A549 treated with CORT108297 at 1 μM for 4 hours (cell line): ENCODE results near the gene CSAG3. TPM values are rescaled to one million over a fixed set of nuclear protein-coding genes. Genes with fewer than 3 reads are reported as not detected.

Experiments used
- total RNA-seq: library from RNA; stranded (reverse); fragments of 200-300 nt; extraction: Qiagen RNA extraction; gene quantifications from 5 replicates; pipeline ENCODE4 v1.2.3, GENCODE V29; 2022

The CSAG3 gene
- not detected in 5 replicates for total RNA-seq

GRCh38 chrX:152758918-152759317 is at the start of gene CSAG3:
Gene CSAG3 (plus strand): TSS chrX:152759218.

GRCh38 chrX:152713815-152714787 is 44.9 kb upstream of the CSAG3 start, which contains the start of gene MAGEA2B:
Gene MAGEA2B (plus strand): TSS chrX:152714628. CDS start chrX:152717107, 2,479 bp downstream.

GRCh38 chrX:152733261-152733975 is 25.6 kb upstream of the CSAG3 start, which contains the start of the genes CSAG1 and MAGEA12:
Gene CSAG1 (minus strand): TSS chrX:152733721. CDS start chrX:152732460, 1,261 bp downstream.
Gene MAGEA12 (plus strand): TSS chrX:152733757. CDS start chrX:152736162, 2,405 bp downstream.

GRCh38 chrX:152753686-152754650 is 5.0 kb upstream of the CSAG3 start, which contains the start of gene MAGEA2:
Gene MAGEA2 (minus strand): TSS chrX:152753842. CDS start chrX:152751363, 2,479 bp downstream.

GRCh38 chrX:152769549-152770289 is 10.7 kb downstream of the CSAG3 start, which contains the start of gene MAGEA6:
Gene MAGEA6 (minus strand): TSS chrX:152769689. CDS start chrX:152767650, 2,039 bp downstream.

Other genes starting within 250 kb of the CSAG3 start
- 0.17 to 0.23 TPM (median 0.21 TPM) in 5 replicates for gene GABRQ, start 121.3 kb upstream of the CSAG3 start, total RNA-seq
- 2.5 to 4.4 TPM (median 3.3 TPM) in 5 replicates for gene MAGEA3, start 60.4 kb upstream of the CSAG3 start, total RNA-seq
- gene CSAG2, start 49.9 kb upstream of the CSAG3 start, total RNA-seq, result not detected in 5 replicates
- not detected in 5 replicates for gene MAGEA2B, start 44.6 kb upstream of the CSAG3 start, total RNA-seq
- gene CSAG1, start 25.5 kb upstream of the CSAG3 start, total RNA-seq, result 0.32 to 0.54 TPM (median 0.46 TPM) in 5 replicates
- 0.08 to 0.18 TPM (median 0.17 TPM) in 5 replicates for gene MAGEA12, start 25.5 kb upstream of the CSAG3 start, total RNA-seq
- gene MAGEA2, start 5.4 kb upstream of the CSAG3 start, total RNA-seq, result 0.08 to 0.13 TPM (median 0.11 TPM) in 4 of 5 replicates, not detected in the other
- gene MAGEA6, start 10.5 kb downstream of the CSAG3 start, total RNA-seq, result 10.5 to 13.7 TPM (median 12.9 TPM) in 5 replicates
- 71.8 to 88.7 TPM (median 72.6 TPM) in 5 replicates for gene CETN2, start 71.5 kb downstream of the CSAG3 start, total RNA-seq
- gene NSDHL, start 71.8 kb downstream of the CSAG3 start, total RNA-seq, result 39.7 to 42.5 TPM (median 40.6 TPM) in 5 replicates
- gene ZNF185, start 138.8 kb downstream of the CSAG3 start, total RNA-seq, result 6.1 to 7.6 TPM (median 6.9 TPM) in 5 replicates
- gene PNMA5, start 234.9 kb downstream of the CSAG3 start, total RNA-seq, result not detected in 5 replicates